ENCODE data around the gene NR1D1.
A peak's percentile ranks its signal among the peaks of the same experiment; 100 is the strongest.

Gene NR1D1

GRCh38 chr17:40135817-40136216 is 35.4 kb upstream of the NR1D1 start:
- H3K4me2 ChIP-seq = no peak overlapping the region
- no peak overlapping the region for H2AFZ ChIP-seq (ENCODE audit: low read depth)
- H3K4me3 ChIP-seq (IDR thresholded peaks at IDR 0.05; ENCODE audit: insufficient read depth, low read depth, low read length) = no peak overlapping the region
- peaks cover 48% of the 10 kb centered on the region for H3K79me2 ChIP-seq (ENCODE audit: insufficient read depth, low read depth)
- no peaks in the 10 kb centered on the region for H3K27me3 ChIP-seq (ENCODE audit: insufficient read depth, low read depth)
- 0 out of 2 replicates have a peak, but pooled peaks have one; percentile 6 for TF ChIP-seq CTCF (conservative IDR thresholded peaks at IDR 0.05; ENCODE audit: low read depth, low read length)
- H3K27ac ChIP-seq = peak overlapping the region; percentile 32; the same call in 1 of the 2 replicates
- no peaks in the 10 kb centered on the region; the same call in 1 of the 2 replicates for H3K36me3 ChIP-seq (ENCODE audit: insufficient read depth)
- peaks cover 41% of the 10 kb centered on the region for H3K4me1 ChIP-seq (ENCODE audit: low read depth, poor library complexity, severe bottlenecking)
- no peak overlapping the region for H3K9ac ChIP-seq
- H4K20me1 ChIP-seq (ENCODE audit: insufficient read depth) = no peaks in the 10 kb centered on the region

GRCh38 chr17:40134184-40134583 is 33.8 kb upstream of the NR1D1 start:
- H2AFZ ChIP-seq (ENCODE audit: low read depth) = no peak overlapping the region
- H3K27me3 ChIP-seq (ENCODE audit: insufficient read depth, low read depth) = no peaks in the 10 kb centered on the region
- H3K4me2 ChIP-seq = no peak overlapping the region
- peaks cover 49% of the 10 kb centered on the region for H3K79me2 ChIP-seq (ENCODE audit: insufficient read depth, low read depth)
- H3K9ac ChIP-seq = no peak overlapping the region
- peaks cover 3% of the 10 kb centered on the region; the same call in 1 of the 2 replicates for H3K36me3 ChIP-seq (ENCODE audit: insufficient read depth)
- no peak for TF ChIP-seq CTCF (conservative IDR thresholded peaks at IDR 0.05; ENCODE audit: low read depth, low read length)
- H3K4me1 ChIP-seq (ENCODE audit: low read depth, poor library complexity, severe bottlenecking) = peaks cover 45% of the 10 kb centered on the region
- H4K20me1 ChIP-seq (ENCODE audit: insufficient read depth) = no peaks in the 10 kb centered on the region
- H3K4me3 ChIP-seq (IDR thresholded peaks at IDR 0.05; ENCODE audit: insufficient read depth, low read depth, low read length) = no peak overlapping the region
- H3K27ac ChIP-seq = no peak overlapping the region

- Histone ChIP-seq H3K4me2 (no peak overlapping the region), H3K4me3 (IDR thresholded peaks at IDR 0.05; ENCODE audit: insufficient read depth, low read depth, low read length) (no peak overlapping the region), H2AFZ (ENCODE audit: low read depth) (no peak overlapping the region), H3K79me2 (ENCODE audit: insufficient read depth, low read depth) (peaks cover 44% of the 10 kb centered on the region), H3K27ac (no peak overlapping the region), H3K27me3 (ENCODE audit: insufficient read depth, low read depth) (no peaks in the 10 kb centered on the region), H3K9ac (no peak overlapping the region), H4K20me1 (ENCODE audit: insufficient read depth) (no peaks in the 10 kb centered on the region), H3K36me3 (ENCODE audit: insufficient read depth) (peaks cover 12% of the 10 kb centered on the region; the same call in 1 of the 2 replicates), H3K4me1 (ENCODE audit: low read depth, poor library complexity, severe bottlenecking) (peaks cover 22% of the 10 kb centered on the region)
- TF ChIP-seq CTCF (conservative IDR thresholded peaks at IDR 0.05; ENCODE audit: low read depth, low read length) = no peak
These were observed 30.1 kb upstream of the NR1D1 start for GRCh38 chr17:40130352-40131042.

- peaks cover 12% of the 10 kb centered on the region; the same call in 1 of the 2 replicates for H3K36me3 ChIP-seq (ENCODE audit: insufficient read depth)
- H3K27me3 ChIP-seq (ENCODE audit: insufficient read depth, low read depth) = no peaks in the 10 kb centered on the region
- peaks cover 8% of the 10 kb centered on the region for H4K20me1 ChIP-seq (ENCODE audit: insufficient read depth)
- H2AFZ ChIP-seq (ENCODE audit: low read depth) = no peak overlapping the region
- no peak overlapping the region for H3K27ac ChIP-seq
- peaks cover 23% of the 10 kb centered on the region for H3K4me1 ChIP-seq (ENCODE audit: low read depth, poor library complexity, severe bottlenecking)
- no peak overlapping the region for H3K9ac ChIP-seq
- no peak overlapping the region for H3K4me2 ChIP-seq
- peaks cover 51% of the 10 kb centered on the region for H3K79me2 ChIP-seq (ENCODE audit: insufficient read depth, low read depth)
- H3K4me3 ChIP-seq (IDR thresholded peaks at IDR 0.05; ENCODE audit: insufficient read depth, low read depth, low read length) = no peak overlapping the region
- 0 out of 2 replicates have a peak, but pooled peaks have one; percentile 15 for TF ChIP-seq CTCF (conservative IDR thresholded peaks at IDR 0.05; ENCODE audit: low read depth, low read length)
These were observed 29.1 kb upstream of the NR1D1 start for GRCh38 chr17:40129498-40129897.

Data from KMS-11 (cell line).